Nucleus accumbens (tissue), 56 donors: Measurements from ENCODE around the gene VAT1L.
A peak's percentile ranks its signal among the peaks of the same experiment; 100 is the strongest.
"Not testable (repeated sequence)": the region's sequence is repeated elsewhere in the genome, so short reads cannot be mapped to it uniquely, and the experiment has no call there.

Experiments
- DNase-seq, 56 donors: peaks; one replicate each; lab custom pipeline; 2025; lab: John Stamatoyannopoulos, UW

Gene VAT1L

DNA sequence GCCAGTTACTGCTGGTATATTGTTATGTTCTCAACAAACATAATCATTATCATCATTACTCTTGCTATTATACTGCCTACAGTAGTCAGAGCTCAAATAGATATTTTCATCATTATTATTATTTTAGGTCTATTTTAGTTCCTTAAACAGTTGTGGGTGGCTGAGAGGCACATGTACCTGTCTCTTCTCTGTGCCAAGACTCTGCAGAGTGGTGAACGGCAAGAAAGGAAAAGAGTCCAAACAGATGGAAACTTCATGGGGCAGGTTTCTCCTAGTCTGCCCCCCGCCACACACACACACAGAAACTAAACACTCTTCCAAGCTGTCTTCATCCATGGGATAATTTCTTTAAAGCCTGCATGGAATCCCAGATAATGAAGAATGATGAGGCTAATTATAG lies 156.3 kb downstream of the VAT1L start:
- peak in 3 of 56 donors; percentile 9 to 26 (median 9) for DNase-seq

DNA sequence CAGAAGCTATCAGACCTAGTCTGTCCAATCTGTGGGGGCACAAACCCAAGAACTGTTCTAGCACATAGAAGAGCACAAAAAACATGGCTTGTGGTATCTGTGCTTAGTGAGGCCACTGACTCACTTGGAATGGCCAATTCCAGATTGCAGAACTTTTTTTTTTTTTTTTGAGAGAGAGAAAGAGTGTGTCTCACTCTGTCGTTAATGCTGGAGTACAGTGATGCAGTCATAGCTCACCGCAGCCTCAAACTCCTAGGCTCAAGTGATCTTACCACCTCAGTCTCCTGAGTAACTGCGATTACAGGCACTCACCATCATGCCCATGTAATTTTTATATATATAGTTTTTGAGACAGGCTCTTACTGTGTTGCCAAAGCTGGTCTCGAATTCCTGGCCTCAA lies 156.8 kb downstream of the VAT1L start:
- no peak for DNase-seq

DNA sequence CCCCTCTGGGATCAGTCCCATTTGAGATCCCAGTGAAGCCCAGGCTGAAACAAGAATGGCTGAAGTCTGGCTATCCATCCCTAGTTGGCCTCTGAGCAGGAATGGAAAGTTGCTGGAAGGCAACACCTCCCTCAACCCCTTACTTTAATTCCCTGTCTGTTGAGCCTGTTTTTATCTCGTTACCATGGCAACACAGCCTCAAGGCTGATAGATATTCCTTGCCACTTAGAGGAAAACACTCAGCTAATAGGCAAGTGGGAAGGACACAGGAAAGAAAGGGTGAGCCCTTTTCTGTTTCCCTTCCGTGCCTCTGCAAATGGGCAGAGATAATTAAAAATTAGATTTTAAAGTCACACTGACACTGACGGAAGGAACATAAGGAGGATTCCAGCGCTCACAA lies 158.5 kb downstream of the VAT1L start:
- DNase-seq = peak in 2 of 56 donors; percentile 8 to 9

DNA sequence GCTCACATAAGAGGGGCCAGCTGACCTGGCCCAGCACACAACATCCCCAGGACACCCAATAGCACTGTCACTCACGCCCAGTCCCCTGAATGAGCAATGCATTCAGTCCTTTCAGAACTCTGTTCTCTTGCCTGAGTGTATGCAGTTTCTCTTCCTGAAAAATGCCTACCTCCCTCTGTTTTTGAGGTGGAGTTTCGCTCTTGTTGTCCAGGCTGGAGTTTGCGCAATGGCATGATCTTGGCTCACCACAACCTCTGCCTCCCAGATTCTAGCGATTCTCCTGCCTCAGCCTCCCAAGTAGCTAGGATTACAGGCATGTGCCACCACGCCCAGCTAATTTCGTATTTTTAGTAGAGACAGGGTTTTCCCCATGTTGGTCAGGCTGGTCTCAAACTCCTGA lies 159.2 kb downstream of the VAT1L start:
- not testable (repeated sequence) for DNase-seq

DNA sequence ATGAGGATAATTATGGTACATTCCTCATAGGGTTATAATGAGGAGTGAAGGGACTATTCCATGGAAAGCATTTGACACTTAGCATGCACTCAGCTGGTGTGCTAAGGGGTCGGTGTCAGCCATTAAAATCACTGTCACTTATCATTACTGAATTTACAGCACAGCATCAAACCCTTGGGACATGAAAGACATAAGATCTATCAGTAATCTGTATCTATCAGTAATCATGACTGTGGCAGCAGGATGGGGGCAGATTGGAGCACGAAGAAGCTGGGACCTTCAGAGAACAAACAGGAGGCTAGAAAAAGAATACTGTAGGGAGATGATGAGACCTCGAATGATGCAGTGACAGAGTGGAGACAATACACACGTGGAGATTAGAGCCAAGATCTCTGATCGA lies 160.5 kb downstream of the VAT1L start:
- no peak for DNase-seq

DNA sequence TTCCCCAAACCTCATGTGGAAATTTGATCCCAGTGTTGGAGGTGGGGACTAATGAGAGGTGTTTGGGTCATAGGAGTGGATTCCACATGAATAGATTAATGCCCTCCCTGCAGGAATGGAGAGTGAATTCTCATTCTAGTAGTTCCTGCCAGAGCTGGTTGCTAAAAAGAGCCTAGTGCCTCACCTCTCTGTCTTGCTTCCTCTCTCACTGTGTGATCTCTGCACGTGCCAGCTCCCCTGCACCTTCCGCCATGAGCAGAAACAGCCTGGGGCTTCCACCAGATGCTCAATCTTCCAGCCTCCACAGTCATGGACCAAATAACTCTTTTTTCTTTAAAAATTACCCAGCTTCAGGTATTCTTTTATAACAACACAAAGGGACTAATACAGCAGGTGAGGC lies 161.1 kb downstream of the VAT1L start:
- no peak for DNase-seq

DNA sequence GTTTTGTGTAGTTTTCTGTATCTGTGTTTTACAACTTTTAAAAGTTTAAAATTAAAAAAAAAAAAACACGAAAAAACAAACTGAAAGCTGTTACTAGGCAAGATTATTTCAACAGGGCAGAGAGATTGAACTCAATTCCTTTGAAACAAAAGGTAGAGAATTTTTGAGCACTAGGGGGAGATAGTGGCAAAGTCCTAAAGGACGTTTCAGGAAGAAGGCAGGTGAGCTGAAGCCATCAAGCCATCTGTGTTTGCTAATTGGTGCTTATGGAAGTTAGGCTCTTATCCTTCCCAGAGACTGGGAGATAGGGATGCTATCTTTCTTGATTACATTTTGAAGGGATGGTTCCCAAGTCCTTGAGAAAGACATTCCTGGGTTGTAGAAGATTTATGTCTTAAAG lies 163.4 kb downstream of the VAT1L start:
- DNase-seq = no peak

DNA sequence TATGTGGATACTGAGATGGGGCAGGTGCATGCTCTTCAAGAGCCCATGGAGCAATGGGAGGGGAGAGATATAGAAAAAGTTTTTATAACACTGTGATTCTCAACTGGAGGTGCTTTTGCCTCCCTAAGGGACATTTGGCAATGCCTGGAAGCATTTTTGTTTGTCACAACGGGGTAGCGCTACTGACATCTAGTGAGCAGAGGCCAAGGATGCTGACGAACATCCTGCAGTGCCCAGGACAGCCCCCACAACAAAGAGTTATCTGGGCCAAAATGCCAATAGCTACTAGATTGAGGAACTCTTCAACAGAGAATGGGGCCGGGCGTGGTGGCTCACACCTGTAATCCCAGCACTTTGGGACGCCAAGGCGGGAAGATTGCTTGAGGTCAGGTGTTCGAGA lies 166.8 kb downstream of the VAT1L start:
- DNase-seq = no peak

DNA sequence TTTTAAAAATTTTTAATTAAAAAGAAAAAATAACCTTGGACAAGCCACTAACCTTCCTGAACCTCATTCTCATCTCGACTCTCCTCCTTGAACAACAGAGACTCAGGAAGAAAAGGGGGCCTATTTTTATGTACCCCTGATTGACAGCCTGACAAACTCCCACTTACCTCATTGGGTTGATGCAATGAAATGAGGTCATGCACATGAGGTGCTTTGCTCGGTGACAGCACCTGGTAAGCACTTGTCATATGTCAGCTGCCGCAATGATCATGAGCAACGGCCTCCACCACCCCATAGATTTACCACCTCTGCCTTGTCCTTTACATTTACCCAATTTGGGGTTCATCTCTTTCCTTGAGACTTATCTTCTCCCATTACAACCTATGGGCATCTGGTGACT lies 167.9 kb downstream of the VAT1L start:
- peak in 12 of 56 donors; percentile 3 to 45 (median 18) for DNase-seq

DNA sequence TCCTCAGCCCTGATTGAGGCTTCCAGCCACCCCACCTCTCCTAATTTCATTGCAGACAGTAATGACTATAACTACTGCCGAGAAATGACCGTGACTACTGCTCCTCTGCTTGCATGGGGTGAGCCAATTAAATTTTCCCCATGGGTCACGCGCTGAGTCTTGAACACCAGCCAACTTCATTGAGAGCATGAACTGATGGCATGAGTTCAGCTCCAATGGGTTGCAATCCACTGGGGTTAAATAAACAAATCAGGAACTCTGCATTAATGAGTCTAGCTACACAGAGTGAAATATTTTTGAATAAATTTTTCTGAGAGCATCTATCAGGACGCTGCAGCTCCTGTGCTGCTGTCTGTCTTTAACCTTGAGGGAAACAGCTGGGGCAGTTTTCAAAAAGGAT lies 172.4 kb downstream of the VAT1L start:
- DNase-seq = no peak

DNA sequence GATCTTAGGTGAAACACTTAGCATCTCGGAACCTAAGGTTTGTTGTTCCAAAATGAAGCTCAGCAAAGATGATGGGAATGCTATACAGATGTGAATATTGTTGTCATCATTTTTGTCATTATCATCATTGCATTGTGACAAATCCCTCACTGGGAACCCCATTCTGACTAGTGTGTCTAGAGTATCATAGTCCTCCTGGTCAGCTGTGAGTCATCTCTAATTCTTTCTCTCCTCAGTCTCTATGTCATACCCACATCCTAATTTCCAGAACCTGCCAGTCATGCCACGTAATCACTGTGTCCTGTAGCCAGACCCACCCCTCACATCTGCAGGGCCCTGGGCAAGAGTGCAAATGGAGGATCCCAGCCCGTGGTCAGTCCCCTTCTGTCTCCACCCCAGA lies 173.4 kb downstream of the VAT1L start:
- DNase-seq = no peak

DNA sequence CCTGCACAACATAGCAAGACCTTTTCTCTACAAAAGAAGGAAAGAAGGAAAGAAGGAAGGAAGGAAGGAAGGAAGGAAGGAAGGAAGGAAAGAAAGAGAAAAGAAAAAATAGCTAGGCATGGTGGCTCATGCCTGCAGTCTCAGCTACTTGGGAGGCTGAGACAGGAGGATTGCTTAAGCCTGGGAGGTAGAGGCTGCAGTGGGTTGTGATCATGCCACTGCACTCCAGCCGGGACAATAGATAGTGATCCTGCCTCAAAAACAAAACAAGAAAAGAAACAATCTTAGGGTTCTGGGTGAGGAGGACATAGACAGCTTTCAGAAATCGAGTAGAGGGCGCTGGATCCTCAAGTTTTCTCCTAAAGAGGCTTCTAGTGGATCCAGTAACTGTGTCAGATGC lies 174.3 kb downstream of the VAT1L start:
- DNase-seq = no peak

DNA sequence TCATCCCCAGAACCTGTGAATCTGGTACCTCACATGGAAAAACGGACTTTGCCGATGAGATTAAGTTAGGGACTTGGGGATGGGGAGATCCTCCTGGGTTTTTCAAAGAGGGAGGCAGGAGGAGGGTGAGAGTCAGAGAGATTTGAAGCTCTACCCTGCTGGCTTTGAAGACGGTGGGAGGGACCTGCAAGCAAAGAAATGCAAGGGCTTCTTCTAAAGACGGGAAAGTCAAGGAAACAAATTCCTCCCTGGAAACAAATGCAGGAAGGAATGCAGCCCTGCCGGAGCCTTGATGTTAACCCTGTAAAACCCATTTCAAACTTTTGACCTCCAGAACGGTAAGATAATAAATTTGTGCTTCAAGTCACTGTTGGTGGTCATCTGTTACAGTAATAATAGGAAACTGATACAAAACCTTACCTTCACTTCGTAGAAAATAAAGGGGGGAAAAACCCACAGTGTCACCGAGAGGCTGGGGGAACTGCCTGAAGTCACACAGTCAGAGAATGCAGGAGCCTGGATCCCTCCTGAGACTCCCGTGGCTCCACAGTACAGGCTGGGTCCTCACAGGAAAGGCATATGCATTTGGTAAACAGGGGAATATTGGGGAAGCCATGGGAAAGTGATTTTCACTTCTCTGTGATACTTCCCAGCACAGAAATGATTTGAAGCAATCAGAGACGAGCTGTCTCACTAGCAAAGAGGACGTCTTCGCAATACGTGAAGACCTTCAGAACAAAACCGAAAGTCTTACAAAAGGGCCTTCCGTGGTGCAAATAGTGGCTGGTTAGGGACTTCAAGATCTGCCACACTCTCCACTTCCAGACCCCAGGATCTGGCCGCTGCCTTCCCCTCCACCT lies 175.1 kb downstream of the VAT1L start:
- DNase-seq = no peak

DNA sequence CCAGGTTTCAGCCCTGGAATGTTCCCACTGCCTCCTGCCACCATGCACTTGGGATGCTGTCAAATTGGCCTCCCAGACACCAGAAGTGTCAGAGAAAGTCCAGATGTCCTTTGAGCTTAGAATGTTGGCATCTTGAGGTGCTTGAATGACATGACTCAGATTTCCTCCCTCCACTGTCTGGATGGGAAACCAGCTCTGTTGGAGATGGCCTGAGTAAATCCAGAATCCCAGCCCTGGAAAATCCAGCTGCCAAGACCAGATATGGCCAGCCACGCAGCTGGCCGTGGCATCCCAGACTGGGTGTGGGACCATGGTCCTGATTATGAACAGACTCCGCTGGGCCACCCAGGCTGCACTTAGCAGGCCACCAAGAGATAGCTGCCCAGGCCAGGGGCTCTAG lies 177.0 kb downstream of the VAT1L start:
- DNase-seq = no peak

DNA sequence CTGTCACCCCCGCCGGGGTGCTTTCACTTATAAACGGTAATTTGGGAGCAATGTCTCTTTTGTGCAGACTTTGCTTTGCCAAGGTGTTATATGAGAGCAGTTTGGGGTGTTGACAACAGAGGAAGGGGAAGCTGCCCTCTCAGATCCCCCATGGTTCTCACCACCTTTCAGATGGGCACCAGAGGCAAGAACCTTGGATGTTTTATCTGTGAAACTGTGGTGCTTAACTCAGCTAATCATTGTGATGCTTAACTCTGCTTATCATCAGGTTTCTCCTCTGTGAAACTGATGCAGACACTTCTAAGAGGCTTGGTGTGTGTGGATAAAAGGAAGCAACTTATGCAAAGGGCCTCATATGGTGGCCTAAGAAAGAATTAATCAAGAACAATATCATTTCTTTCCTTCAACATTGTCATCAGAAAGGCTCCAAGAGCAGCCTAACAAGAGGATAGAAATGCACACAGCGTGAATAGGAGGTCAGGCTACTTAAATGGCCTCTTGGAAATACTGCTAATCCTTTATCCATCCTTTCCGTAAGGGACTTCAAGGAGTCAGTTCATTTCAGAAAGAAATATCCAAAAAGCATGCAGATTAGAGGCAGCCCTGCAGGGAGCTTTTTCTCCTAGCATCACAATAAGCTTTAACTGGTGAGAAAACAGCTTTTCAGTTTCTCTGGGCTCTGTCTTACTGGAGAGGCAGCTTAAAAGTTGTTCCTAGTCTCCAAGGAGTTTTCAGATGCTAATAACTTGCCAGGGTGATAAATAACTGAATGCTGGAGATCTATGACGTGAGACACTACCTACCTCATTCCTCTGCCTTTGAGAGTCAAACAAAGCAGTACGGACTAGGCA lies 178.9 kb downstream of the VAT1L start:
- DNase-seq = no peak

DNA sequence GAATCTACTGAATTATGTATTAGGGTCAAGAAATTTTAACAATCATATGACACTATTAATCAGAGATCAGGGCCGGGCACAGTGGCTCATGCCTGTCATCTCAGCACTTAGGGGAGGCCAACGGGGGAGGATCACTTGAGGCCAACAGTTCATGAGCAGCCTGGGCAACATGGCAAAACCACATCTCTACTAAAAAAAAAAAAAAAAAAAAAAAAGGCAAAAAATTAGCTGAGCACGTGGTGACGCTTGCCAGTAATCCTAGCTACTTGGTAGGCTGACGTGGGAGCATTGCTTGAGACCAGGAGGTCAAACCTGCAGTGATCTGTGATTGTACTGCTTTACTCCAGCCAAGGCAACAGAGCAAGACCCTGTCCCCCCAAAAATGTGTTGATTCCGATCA lies 181.5 kb downstream of the VAT1L start:
- DNase-seq = no peak

DNA sequence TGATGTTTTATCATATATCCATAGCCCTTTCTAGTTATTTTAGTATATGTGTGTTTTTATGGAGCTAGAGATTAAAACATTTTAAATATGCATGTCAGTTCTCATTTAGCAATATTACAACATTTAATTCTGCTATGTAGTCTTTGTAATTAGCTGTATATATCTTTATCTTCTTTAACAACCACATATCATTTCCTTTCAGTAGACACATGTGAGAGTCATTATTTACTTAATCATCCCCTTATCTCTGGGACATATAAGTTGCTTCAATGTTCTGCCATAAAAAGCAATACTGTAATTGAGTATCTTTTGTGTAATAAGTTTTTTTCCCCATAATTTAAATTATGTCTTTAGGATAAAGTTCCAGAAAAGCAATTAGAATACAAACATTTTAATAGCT lies 182.0 kb downstream of the VAT1L start:
- DNase-seq = no peak

DNA sequence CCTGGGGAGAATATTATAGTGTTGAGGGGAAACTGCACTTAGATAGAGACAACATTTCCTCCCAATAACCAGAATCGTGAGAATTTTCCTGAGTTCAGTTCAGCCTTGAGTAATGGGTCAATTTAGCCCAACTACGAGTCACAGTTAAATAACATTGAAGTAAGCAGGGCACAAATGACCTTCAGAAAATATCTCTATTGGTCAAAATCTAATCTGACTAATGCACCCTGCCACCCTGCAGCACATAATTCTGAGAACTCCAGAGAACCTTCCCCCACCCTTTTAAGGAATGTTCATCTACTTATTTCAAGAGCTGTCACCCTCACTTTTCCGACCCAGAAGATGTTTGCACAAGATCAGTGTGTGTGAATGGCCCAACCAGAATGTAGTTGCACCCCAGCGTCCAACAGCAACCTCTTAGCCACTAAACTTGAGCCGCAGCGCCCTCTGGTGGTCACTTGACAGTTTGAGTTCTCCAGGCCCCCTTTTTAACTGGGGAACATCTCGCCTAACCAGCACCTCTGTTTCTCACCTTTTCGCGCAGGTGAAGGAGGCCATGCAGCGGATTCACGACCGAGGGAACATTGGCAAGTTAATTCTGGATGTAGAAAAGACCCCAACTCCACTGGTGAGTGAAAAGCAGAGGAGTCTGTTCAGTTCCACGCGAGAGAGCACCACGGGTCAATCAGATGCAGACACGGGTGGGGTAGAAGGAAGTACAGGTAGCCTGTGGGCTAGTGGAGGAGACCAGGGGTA lies 183.1 kb downstream of the VAT1L start:
- peak in 53 of 56 donors; percentile 9 to 92 (median 53) for DNase-seq

DNA sequence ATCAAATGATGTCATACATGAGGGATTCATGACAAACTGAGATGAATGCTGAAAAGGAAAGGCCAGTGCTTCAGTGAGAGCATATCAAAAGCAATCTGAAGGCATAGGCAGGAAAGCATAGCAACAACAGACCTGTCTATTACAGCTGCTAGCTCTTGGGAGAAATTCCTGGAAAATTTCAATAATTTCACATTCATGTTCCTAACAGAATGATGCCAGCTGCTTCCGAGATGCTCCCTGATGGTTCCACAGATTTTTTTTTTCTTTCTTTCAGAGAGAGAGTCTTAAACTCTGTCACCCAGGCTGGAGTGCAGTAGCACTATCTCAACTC lies 183.7 kb downstream of the VAT1L start:
- DNase-seq = no peak

DNA sequence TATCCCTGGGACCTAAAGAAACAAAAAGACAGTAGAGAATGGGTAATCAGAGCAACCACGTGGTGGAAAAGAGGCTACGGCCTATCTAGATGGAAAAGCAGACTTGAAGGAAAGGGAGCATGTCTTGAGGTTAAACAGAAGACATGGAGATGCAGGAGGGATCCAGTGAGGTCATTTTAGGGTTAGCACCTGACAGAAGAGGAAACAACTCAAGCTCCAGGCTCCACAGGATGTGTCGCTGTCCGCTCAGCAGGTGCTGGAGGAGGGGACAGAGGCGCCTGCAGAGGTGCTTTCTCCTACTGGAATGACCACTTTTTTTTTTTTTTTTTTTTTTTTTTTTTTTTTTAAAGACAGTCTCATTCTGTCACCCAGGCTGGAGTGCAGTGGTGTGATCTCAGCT lies 186.5 kb downstream of the VAT1L start:
- DNase-seq = no peak

DNA sequence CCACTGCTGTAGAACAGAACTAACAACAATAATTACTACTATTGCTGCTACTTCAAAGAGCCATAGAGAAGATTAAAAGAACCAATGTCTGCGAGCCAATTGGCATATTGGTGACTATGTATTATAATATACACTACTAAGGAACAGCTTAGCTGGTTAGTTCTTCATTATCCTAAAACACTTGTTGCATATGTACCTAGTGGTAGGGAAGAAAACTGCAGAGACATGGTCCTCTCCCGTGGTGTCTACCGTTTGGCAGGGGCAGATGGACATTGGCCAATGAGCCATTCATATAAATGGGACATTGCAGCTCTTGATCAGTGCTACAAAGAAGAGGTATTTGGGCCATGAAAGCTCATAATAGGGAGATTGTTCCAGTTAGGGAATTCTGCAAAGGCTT lies 187.6 kb downstream of the VAT1L start:
- DNase-seq = no peak
